ENCODE measurements around the gene POLR2I.
"Not testable (repeated sequence)": the region's sequence is repeated elsewhere in the genome, so short reads cannot be mapped to it uniquely, and the experiment has no call there.

The POLR2I gene

DNA sequence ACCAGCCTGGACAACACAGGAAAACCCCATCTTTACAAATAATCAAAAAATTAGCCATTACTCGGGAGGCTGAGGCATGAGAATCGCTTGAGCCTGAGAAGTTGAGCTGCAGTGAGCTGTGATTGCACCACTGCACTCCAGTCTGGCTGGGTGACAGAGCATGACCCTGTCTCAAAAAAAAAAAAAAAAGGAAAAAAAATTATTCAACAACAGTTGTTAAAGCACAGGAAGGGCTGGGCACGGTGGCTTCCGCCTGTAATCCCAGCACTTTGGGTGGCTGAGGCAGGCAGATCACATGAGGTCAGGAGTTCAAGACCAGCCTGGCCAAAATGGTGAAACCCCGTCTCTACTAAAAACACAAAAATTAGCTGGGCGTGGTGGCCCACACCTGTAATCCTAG, 16.5 kb upstream of the POLR2I start:
- not testable (repeated sequence) for DNase-seq (ENCODE audit: low spot score)

DNA sequence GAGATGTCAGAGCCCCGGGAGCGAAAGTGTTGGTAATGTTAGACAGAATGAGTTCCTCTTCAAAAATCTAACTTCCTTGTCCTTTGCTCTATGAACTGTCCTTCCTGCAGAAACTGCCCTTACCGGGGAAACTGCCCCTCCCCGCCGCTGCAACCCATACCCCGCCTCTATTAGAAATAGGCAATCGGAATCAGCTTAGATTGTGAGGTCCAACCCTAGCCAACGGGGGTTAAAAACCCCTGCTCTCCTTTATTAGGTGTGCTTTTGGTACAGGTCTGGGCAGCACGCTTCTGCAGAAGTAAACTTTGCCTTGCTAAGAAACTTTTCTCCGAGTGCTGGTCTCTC, 13.7 kb upstream of the POLR2I start:
- peak; percentile 43 for DNase-seq (ENCODE audit: low spot score)

- DNase-seq (ENCODE audit: low spot score), result no peak
These were observed 10.9 kb upstream of the POLR2I start for GRCh38 chr19:36125557-36125956.

DNA sequence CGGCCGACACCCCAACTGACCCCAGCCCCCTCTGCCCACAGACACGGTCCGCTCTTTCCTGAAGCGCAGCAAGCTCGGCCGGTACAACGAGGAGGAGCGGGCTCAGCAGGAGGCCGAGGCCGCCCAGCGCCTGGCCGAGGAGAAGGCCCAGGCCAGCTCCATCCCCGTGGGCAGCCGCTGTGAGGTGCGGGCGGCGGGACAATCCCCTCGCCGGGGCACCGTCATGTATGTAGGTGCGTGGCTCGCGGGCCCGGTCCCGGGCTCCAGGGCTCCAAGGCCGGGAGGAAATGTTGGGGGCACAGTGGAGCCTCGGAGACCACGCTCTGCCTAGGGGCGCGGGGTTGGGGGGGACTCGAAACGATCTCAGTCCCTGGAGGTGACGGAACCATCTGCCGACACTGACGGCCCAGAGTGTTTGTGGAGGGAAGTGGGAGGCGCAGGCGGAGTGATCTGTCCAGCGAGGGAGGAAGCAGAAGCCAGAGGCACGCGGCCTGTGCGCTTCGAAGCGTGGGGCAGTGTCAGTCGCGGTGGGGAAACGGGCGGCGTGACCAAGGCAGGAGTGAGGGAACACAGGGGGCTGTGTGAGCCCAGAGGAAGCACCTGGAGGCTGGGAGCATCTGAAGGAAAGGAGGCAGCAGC, 6.9 kb upstream of the POLR2I start:
- no peak for DNase-seq (ENCODE audit: low spot score)

GRCh38 chr19:36120984-36121358, 6.3 kb upstream of the POLR2I start:
- DNase-seq (ENCODE audit: low spot score), result no peak

DNA sequence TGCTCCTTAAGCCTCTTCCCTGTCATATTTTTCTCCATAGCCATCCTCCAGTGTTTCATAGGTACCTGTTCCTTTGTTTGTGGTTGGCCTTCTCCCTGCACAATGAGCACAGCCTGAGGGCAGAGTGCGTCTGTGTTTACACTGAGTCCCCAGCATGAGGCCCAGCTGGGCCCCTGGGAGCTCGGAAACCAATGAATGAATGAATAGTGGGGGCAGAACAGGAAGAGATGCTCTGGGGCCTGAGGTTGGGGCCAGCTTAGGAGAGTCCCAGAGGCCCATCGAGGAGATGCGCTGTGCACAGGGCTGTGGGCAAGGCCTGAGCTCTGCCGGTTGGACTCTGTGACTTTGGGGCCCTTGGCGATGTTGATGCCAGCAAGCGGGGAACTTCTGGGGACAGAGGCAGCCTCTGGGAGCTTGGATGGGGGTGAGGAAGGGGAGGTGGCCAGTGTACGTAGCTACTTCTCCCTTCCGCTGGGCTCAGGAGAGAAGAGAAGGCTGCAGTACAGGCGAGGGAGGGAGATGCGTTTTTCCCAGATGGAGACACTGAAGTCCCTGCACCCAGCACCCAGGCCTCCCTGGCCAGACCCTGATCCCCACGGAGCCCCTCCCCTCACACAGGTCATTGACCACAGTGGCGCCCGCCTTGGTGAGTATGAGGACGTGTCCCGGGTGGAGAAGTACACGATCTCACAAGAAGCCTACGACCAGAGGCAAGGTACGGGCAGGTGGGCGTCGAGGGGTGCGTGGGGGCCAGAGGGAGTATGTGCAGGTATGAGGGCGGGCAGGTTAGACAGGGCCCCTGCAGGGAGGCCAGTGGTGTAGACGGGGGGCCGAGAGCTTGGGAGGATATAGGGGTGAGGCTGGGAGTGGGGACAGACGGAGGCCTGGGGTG, 5.7 kb upstream of the POLR2I start:
- peak; percentile 54 for DNase-seq (ENCODE audit: low spot score)

DNA sequence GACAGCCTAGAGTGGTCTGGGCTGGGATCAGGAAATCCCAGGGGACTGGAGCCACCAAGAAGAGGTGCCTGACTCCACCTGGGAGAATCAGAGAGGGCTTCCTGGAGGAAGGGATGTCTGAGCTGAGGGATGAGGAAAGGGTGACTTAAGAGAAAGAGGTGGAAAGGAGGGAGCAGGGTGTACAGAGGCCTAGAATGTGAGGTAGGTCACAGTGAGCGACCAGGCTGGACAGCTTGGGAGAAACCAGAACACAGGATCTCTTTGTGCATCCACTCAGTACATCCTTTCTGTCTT, 1.6 kb upstream of the POLR2I start:
- DNase-seq (ENCODE audit: low spot score), result no peak

DNA sequence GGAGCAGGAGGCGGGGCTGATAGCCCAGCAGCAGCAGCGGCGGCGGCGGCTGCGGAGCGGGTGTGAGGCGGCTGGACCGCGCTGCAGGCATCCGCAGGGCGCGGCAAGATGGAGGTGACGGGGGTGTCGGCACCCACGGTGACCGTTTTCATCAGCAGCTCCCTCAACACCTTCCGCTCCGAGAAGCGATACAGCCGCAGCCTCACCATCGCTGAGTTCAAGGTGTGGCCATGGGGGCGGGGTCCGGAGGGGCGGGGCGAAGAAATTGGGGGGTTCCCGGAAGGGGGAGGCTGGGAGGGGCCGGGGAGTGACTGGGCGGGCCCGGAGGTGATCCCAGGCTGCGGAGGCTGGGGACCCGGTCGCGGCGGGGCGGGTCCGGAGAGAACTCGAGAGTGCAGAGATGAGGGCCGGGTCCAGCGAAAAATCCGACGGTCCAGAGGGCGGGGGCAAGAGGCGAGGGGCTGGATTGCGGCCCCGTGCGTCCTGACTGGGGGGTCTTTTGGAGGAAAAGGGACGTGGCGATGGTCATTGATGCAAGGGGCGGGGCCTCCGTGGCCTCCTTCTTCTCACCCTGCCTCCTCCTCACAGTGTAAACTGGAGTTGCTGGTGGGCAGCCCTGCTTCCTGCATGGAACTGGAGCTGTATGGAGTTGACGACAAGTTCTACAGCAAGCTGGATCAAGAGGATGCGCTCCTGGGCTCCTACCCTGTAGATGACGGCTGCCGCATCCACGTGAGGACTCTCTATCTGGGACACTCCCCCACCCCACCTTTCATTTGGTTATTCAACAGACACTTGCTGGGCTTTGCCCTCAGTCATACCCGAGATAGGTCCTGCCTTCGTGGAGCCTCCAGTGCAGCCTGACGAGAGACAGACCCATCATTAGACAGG, 1.0 kb upstream of the POLR2I start, which contains the start of gene TBCB:
Gene TBCB, plus strand, starts transcription at position 16 of the 891 bp plus-strand sequence. Its CDS starts 93 bp downstream, at position 109.
- DNase-seq (ENCODE audit: low spot score), result no peak

DNA sequence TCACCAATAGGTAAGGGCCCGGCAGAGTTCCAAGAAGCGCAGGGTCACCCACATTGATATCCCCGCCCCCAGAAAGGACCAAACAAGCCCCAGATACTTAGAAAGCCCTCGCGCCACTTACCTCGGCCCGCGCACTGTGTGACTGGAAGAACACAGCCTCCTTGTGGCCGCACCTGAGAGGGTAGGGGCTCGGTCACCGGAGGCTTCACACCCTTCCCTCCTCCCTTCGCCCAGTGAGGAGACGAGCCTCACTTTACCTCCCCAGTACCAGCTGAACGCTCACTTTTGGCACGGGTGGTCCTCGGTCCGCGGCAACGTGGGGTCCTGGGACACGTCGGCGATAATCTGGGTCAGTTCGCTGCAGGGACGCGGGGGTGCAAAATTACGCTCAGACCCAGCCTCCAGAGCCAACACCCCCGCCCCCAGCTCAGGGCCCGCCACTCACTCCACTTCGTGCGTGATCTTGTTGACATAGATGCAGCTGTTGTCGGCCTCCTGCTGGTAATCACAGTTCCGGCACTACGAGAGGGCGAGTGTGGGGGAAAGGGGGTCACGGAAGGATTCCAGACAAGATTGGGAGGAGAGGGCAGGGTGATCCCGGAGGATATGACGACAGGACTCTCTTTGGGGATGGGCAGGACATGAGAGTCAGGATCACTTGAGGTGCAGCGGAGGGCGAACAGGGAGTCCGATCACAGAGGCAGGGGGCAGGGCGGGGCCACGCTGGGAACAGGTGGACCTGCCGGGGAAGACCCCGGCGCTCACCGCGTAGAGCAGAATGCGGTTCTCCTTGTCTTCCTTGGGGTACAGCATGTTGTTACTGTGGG, 568 bp downstream of the POLR2I start:
- DNase-seq (ENCODE audit: low spot score), result no peak

GRCh38 chr19:36113425-36113824, 1.2 kb downstream of the POLR2I start:
- DNase-seq (ENCODE audit: low spot score), result no peak

DNA sequence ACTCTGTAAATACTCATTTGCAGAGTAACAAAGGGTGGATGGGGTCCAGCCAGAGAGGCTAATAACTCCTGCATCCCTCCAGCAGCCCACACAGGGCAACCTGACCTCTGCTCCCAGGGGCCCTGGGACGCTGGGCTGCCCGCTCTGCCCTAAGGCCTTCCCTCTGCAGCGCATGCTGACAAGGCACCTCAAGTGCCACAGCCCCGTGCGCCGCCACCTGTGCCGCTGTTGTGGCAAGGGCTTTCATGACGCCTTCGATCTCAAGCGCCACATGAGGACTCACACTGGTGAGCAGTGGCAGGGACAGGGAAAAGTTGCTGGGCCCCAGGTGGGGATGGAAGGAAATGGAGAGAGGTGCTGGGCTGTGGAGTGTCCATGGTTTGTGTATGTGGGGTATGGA, 2.0 kb downstream of the POLR2I start:
- no peak for DNase-seq (ENCODE audit: low spot score)

DNA sequence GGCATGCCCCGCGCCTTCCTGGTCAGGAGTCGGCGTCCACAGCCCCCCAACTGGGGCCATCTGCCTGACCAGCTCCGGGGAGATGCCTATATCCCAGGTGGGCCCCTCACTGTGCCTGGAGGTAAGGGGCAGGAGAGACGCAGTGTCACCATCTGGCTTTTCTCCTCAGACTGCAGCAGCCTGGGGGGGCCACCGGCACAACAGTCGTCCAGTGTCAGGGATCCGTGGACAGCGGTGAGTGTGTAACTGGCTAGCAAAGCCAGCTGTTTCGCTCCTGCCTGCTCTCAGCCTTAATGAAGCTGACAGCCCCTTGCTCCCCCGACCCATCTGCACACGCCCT, 3.5 kb downstream of the POLR2I start:
- no peak for DNase-seq (ENCODE audit: low spot score)

DNA sequence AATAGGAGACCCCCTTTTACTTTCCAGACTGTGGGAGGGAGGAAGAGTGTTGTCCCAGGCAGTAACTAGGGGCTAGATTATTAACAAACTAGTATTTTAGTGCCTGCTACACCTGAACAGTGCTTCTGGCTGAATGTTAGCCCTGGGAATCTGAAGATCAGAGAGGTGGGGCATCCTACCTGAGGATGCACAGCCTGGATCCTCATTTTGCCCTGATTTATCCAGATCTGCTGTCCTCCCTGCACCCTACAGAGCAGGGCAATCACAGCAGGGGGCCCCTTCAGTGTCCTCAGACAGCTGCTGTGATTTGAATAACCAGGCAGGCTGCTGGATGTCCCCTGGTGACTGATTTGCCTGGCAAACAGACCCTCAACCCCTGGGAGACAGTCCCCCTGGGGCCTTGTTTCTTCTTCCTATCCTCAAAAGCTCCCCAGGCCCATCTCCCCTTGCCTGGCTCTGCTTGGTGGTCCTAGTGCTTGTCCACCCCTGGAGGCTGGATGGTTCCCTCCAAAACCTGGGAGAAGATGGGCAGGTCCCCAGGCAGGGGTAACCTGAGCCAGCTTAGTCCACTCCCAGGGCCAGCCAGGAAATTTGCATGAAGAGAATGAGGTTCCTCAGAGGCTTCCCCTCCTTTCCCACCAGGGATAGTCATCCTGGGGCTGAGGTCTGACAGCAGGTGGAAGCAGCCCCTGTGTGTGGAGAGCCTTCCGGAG, 4.0 kb downstream of the POLR2I start, which contains the start of gene OVOL3:
Gene OVOL3, plus strand, starts transcription at position 657 of the 713 bp plus-strand sequence. CDS start 60 bp downstream, outside the sequence.
- no peak for DNase-seq (ENCODE audit: low spot score)

GRCh38 chr19:36108684-36109083, 6.0 kb downstream of the POLR2I start:
- DNase-seq (ENCODE audit: low spot score), result no peak

- DNase-seq (ENCODE audit: low spot score), result no peak
These were observed 7.7 kb downstream of the POLR2I start for GRCh38 chr19:36106991-36107390.

GRCh38 chr19:36106441-36106840, 8.2 kb downstream of the POLR2I start:
- no peak for DNase-seq (ENCODE audit: low spot score)

DNA sequence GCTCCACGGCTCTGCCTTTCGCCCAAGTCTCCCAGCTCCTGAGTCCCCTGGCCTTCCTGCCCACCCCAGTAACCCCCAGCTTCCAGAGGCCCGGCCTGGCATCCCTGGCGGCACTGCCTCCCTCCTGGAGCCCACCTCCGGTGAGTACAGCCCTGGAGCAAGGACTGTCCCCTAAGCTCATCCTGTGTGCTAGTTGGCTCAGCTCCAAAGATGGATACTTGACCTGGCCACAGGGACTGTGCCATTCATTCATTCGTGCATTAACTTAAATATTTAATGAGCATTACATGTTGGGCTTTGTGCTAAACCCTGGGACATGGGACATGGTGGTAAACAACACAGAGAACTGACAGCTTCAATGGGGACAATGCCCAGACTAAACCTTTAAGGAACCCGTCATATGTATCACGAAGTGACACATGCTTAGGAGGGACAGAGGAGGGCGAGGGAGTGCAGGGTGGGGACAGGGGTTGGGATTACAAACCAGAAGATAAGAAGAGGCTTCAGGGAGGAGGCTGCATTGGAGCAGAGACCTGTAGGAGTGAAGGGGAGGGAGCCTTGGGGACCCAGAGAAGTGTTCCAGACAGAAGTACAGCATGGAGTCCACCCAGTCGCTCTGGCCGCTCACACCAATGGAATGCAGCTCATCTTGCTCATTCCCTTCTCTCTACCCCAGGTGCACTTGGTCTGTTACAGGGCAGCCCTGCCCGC, 10.7 kb downstream of the POLR2I start:
- no peak for DNase-seq (ENCODE audit: low spot score)

GRCh38 chr19:36103040-36103626, 11.5 kb downstream of the POLR2I start:
- no peak for DNase-seq (ENCODE audit: low spot score)

- no peak for DNase-seq (ENCODE audit: low spot score)
These were observed 12.9 kb downstream of the POLR2I start for GRCh38 chr19:36101550-36102327.

Data from HuH-7 (cell line).